Lower leg skin (tissue), 3 donors: ENCODE results near the gene ZAR1.

ENCODE experiments used
- CTCF ChIP-seq, 3 donors: fragments of 450-650 bp; IDR thresholded peaks; one replicate each; pipeline ENCODE4 v1.5.1; 2016; ENCODE audit warnings: antibody characterized with exemption in 3 of 3, mild to moderate bottlenecking in 3 of 3, moderate library complexity in 2 of 3
- POLR2A ChIP-seq, 2 donors: fragments of 450-650 bp; IDR thresholded peaks; one replicate each; pipeline ENCODE4 v1.6.1; 2016 to 2017; ENCODE audit warnings: antibody characterized with exemption in 2 of 2, mild to moderate bottlenecking in 1 of 2, moderate library complexity in 1 of 2

GRCh38 chr4:48509543-48509942 lies 19.5 kb downstream of the ZAR1 start:
- TF ChIP-seq CTCF (IDR thresholded peaks at IDR 0.05) (no peak), POLR2A (IDR thresholded peaks at IDR 0.05) (no peak)
